GM10266 (cell line): ENCODE results near the gene CD81.

Experiments used
- DNase-seq: peaks from one replicate; pipeline ENCODE4 v3.0.0; 2012; ENCODE audit errors: extremely low spot score
- CTCF ChIP-seq: IDR thresholded peaks from 2 replicates; pipeline ENCODE4 v1.5.1; 2012; ENCODE audit warnings: mild to moderate bottlenecking, low read depth; ENCODE audit not compliant: control insufficient read depth, insufficient read depth; ENCODE audit errors: missing control alignments

The CD81 gene

GRCh38 chr11:2416765-2417164, 39.7 kb downstream of the CD81 start:
- DNase-seq: no peak
- no peak for TF ChIP-seq CTCF

DNA sequence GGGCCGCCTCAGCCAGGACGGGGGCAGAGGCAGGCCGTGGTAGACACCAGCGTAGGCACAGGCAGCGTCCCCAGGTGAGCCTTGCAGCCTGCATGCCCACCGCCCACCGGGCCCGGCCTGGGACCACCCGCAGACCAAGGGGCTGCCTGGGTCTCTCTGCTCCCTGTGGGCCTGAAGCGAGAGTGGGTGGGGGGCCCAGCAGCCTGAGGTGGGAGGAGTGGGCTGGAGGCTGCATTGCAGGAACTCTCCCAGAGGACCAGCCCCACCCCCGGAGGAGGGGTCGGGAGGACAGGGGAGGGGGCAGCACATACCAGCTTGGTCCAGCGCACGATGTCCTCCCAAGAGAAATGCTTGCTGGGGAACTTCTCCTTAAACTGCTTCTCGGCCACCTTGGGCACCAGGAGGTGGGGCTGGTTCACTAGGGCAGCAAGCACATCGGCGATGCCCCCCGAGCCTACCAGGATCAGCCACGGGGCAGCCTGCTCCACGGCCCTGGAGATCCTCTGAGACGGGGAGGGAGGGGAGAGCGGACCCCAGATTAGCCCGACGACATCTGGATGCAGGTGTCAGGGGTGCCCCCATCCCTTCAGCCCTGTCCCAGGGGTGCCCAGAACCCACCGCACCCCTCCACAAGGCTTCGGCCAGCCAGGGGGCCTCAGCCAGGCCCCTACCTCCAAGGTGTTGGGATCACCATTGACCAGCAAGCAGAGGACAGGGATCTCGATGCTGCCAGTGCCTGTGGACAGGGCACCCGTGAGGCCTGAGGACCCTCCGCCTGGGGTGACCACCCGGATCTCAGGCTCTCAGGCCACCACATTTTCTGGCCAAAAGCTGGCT, 41.0 kb downstream of the CD81 start:
- no peak for DNase-seq
- no peak for TF ChIP-seq CTCF

- no peak for DNase-seq
- no peak for TF ChIP-seq CTCF
These were observed 41.7 kb downstream of the CD81 start for GRCh38 chr11:2418693-2419360.

GRCh38 chr11:2419638-2420501, 42.8 kb downstream of the CD81 start:
- peak; percentile 85 for TF ChIP-seq CTCF
- DNase-seq: peak; percentile 89

GRCh38 chr11:2420502-2421225, 43.6 kb downstream of the CD81 start:
- DNase-seq: peak; percentile 94
- TF ChIP-seq CTCF: peak; percentile 98

GRCh38 chr11:2421226-2421994, 44.3 kb downstream of the CD81 start:
- TF ChIP-seq CTCF: no peak
- DNase-seq: no peak
